Karpas-422 (cell line): ENCODE data around the gene ANKFY1. TPM values are rescaled to one million over a fixed set of nuclear protein-coding genes. Genes with fewer than 3 reads are reported as not detected.

Experiments
- DNase-seq: peaks from one replicate; pipeline ENCODE4 v3.0.0-alpha.2; 2015
- H2AFZ ChIP-seq: fragments of 200-600 bp; sonication (generic); 2 replicates; pipeline ENCODE4 v1.6.1; 2014; ENCODE audit warnings: antibody characterized with exemption, low read length, mixed read lengths
- H3K27ac ChIP-seq: fragments of 200-600 bp; sonication (generic); 2 replicates; pipeline ENCODE4 v1.5.1; 2014; ENCODE audit warnings: mild to moderate bottlenecking, low read length, moderate library complexity
- H3K27me3 ChIP-seq: fragments of 200-600 bp; sonication (generic); 2 replicates; pipeline ENCODE4 v1.6.1; 2014; ENCODE audit warnings: low read length, mixed read lengths
- H3K36me3 ChIP-seq: fragments of 200-600 bp; sonication (generic); 2 replicates; pipeline ENCODE4 v1.6.1; 2014; ENCODE audit warnings: low read length, mixed read lengths; ENCODE audit not compliant: insufficient read depth
- H3K4me1 ChIP-seq: fragments of 200-600 bp; sonication (generic); 2 replicates; pipeline ENCODE4 v1.6.1; 2014; ENCODE audit warnings: mild to moderate bottlenecking, low read length, mixed read lengths
- H3K4me2 ChIP-seq: fragments of 200-600 bp; sonication (generic); 2 replicates; pipeline ENCODE4 v1.6.1; 2014; ENCODE audit warnings: low read length, low read depth, mild to moderate bottlenecking; ENCODE audit not compliant: poor library complexity, severe bottlenecking
- H3K4me3 ChIP-seq: fragments of 200-600 bp; sonication (generic); 2 replicates; pipeline ENCODE4 v1.5.1; 2014; ENCODE audit warnings: mild to moderate bottlenecking, antibody characterized with exemption, low read length, mixed read lengths
- H3K79me2 ChIP-seq: fragments of 200-600 bp; sonication (generic); 2 replicates; pipeline ENCODE4 v1.6.1; 2014; ENCODE audit warnings: mild to moderate bottlenecking, low read length, mixed read lengths
- H3K9ac ChIP-seq: fragments of 200-600 bp; sonication (generic); 2 replicates; pipeline ENCODE4 v1.6.0; 2014; ENCODE audit warnings: low read length
- H3K9me2 ChIP-seq: fragments of 200-600 bp; sonication (generic), shearing (Covaris generic); replicated peaks from 2 replicates; pipeline ENCODE4 v1.6.0; 2014; ENCODE audit warnings: mild to moderate bottlenecking, low read length, moderate library complexity; ENCODE audit not compliant: insufficient read depth
- H3K9me3 ChIP-seq: fragments of 300-700, 200-600 bp; sonication (generic); 2 replicates; pipeline ENCODE4 v1.6.1; 2014; ENCODE audit warnings: low read length, mixed read lengths
- H4K20me1 ChIP-seq: fragments of 200-600 bp; sonication (generic); 2 replicates; pipeline ENCODE4 v1.6.1; 2014; ENCODE audit warnings: mild to moderate bottlenecking, antibody characterized with exemption, low read length, low read depth; ENCODE audit not compliant: insufficient read depth
- total RNA-seq: library from RNA; depleted of rRNA; stranded (reverse); fragments of >200 nt; shearing (Covaris generic); gene quantifications from 2 replicates; pipeline ENCODE4 v1.2.3, GENCODE V29; 2014; ENCODE audit warnings: low replicate concordance

The ANKFY1 gene
- total RNA-seq, 1 experiment from 2014 or later = 34.4 TPM

- Histone ChIP-seq H3K27ac (no peak overlapping the region), H3K9ac (no peak overlapping the region), H3K4me3 (no peak overlapping the region), H3K9me3 (no peaks in the 10 kb centered on the region), H3K9me2 (no peaks in the 10 kb centered on the region), H3K36me3 (peaks cover 5% of the 10 kb centered on the region; the same call in 1 of the 2 replicates), H3K27me3 (no peaks in the 10 kb centered on the region), H3K79me2 (no peaks in the 10 kb centered on the region), H4K20me1 (no peaks in the 10 kb centered on the region), H3K4me2 (no peak overlapping the region), H2AFZ (no peak overlapping the region), H3K4me1 (no peaks in the 10 kb centered on the region)
- DNase-seq = no peak
Observed at GRCh38 chr17:4189280-4189679, 74.5 kb downstream of the ANKFY1 start.

GRCh38 chr17:4188076-4188475, 75.7 kb downstream of the ANKFY1 start:
- Histone ChIP-seq H4K20me1 (no peaks in the 10 kb centered on the region), H3K9me2 (no peaks in the 10 kb centered on the region), H3K27ac (no peak overlapping the region), H3K79me2 (no peaks in the 10 kb centered on the region), H3K4me1 (no peaks in the 10 kb centered on the region), H2AFZ (no peak overlapping the region), H3K4me2 (no peak overlapping the region), H3K4me3 (no peak overlapping the region), H3K27me3 (no peaks in the 10 kb centered on the region), H3K9ac (no peak overlapping the region), H3K9me3 (no peaks in the 10 kb centered on the region), H3K36me3 (peaks cover 8% of the 10 kb centered on the region; the same call in 1 of the 2 replicates)
- no peak for DNase-seq

GRCh38 chr17:4187076-4187475, 76.7 kb downstream of the ANKFY1 start:
- Histone ChIP-seq H3K9ac (no peak overlapping the region), H3K9me3 (no peaks in the 10 kb centered on the region), H3K4me2 (no peak overlapping the region), H3K4me1 (no peaks in the 10 kb centered on the region), H3K4me3 (no peak overlapping the region), H3K9me2 (no peaks in the 10 kb centered on the region), H2AFZ (no peak overlapping the region), H3K36me3 (peaks cover 9% of the 10 kb centered on the region; the same call in 1 of the 2 replicates), H3K27me3 (no peaks in the 10 kb centered on the region), H4K20me1 (no peaks in the 10 kb centered on the region), H3K79me2 (no peaks in the 10 kb centered on the region), H3K27ac (no peak overlapping the region)
- DNase-seq = no peak

- Histone ChIP-seq H4K20me1 (no peaks in the 10 kb centered on the region), H3K4me2 (no peak overlapping the region), H3K9me2 (no peaks in the 10 kb centered on the region), H3K4me1 (no peaks in the 10 kb centered on the region), H3K27ac (no peak overlapping the region), H3K27me3 (no peaks in the 10 kb centered on the region), H3K9ac (no peak overlapping the region), H3K36me3 (peaks cover 15% of the 10 kb centered on the region), H2AFZ (no peak overlapping the region), H3K79me2 (no peaks in the 10 kb centered on the region), H3K4me3 (no peak overlapping the region), H3K9me3 (no peaks in the 10 kb centered on the region)
- DNase-seq = no peak
Observed at GRCh38 chr17:4186357-4186881, 77.4 kb downstream of the ANKFY1 start.

- Histone ChIP-seq H3K27me3 (no peaks in the 10 kb centered on the region), H3K27ac (no peak overlapping the region), H3K9me3 (no peaks in the 10 kb centered on the region), H3K79me2 (no peaks in the 10 kb centered on the region), H3K36me3 (peaks cover 21% of the 10 kb centered on the region), H3K9me2 (no peaks in the 10 kb centered on the region), H4K20me1 (no peaks in the 10 kb centered on the region), H3K4me2 (no peak overlapping the region), H3K4me1 (no peaks in the 10 kb centered on the region), H2AFZ (no peak overlapping the region), H3K9ac (no peak overlapping the region), H3K4me3 (no peak overlapping the region)
- DNase-seq = no peak
Observed at GRCh38 chr17:4185656-4186055, 78.1 kb downstream of the ANKFY1 start.

GRCh38 chr17:4184811-4185210, 79.0 kb downstream of the ANKFY1 start:
- H3K4me1 ChIP-seq = no peaks in the 10 kb centered on the region
- H3K9me2 ChIP-seq = no peaks in the 10 kb centered on the region
- no peaks in the 10 kb centered on the region for H3K27me3 ChIP-seq
- peaks cover 21% of the 10 kb centered on the region for H3K36me3 ChIP-seq
- H3K27ac ChIP-seq = no peak overlapping the region
- no peak overlapping the region for H3K4me3 ChIP-seq
- H2AFZ ChIP-seq = no peak overlapping the region
- DNase-seq = no peak
- no peaks in the 10 kb centered on the region for H4K20me1 ChIP-seq
- no peak overlapping the region for H3K4me2 ChIP-seq
- H3K9me3 ChIP-seq = no peaks in the 10 kb centered on the region
- H3K9ac ChIP-seq = no peak overlapping the region
- H3K79me2 ChIP-seq = no peaks in the 10 kb centered on the region

GRCh38 chr17:4182043-4182442, 81.7 kb downstream of the ANKFY1 start:
- Histone ChIP-seq H3K27me3 (no peaks in the 10 kb centered on the region), H3K4me1 (no peaks in the 10 kb centered on the region), H3K9me2 (no peaks in the 10 kb centered on the region), H3K4me2 (no peak overlapping the region), H3K79me2 (0 out of 2 replicates have a peak, but pooled peaks cover 3% of the 10 kb centered on the region), H2AFZ (no peak overlapping the region), H3K9me3 (no peaks in the 10 kb centered on the region), H4K20me1 (no peaks in the 10 kb centered on the region), H3K9ac (no peak overlapping the region), H3K4me3 (no peak overlapping the region), H3K27ac (no peak overlapping the region), H3K36me3 (peaks cover 40% of the 10 kb centered on the region)
- no peak for DNase-seq

- Histone ChIP-seq H3K4me1 (no peaks in the 10 kb centered on the region), H3K9me3 (no peaks in the 10 kb centered on the region), H3K9ac (no peak overlapping the region), H3K4me2 (no peak overlapping the region), H3K27ac (no peak overlapping the region), H3K36me3 (peaks cover 49% of the 10 kb centered on the region), H4K20me1 (no peaks in the 10 kb centered on the region), H3K27me3 (no peaks in the 10 kb centered on the region), H3K4me3 (no peak overlapping the region), H3K79me2 (0 out of 2 replicates have a peak, but pooled peaks cover 3% of the 10 kb centered on the region), H2AFZ (no peak overlapping the region), H3K9me2 (no peaks in the 10 kb centered on the region)
- DNase-seq = no peak
Observed at GRCh38 chr17:4180791-4181190, 83.0 kb downstream of the ANKFY1 start.
